Putamen (tissue), 1 donor: Measurements from ENCODE around the gene ASAP2.
"Not testable (repeated sequence)": the region's sequence is repeated elsewhere in the genome, so short reads cannot be mapped to it uniquely, and the experiment has no call there.

Experiments
- DNase-seq: peaks from one replicate; pipeline ENCODE4 v3.0.0-alpha.2; 2016; ENCODE audit warnings: low spot score

The ASAP2 gene

GRCh38 chr2:9251154-9252001, 44.8 kb downstream of the ASAP2 start:
- DNase-seq, result no peak

- DNase-seq, result no peak
These were observed 45.4 kb downstream of the ASAP2 start for GRCh38 chr2:9252002-9252357.

- no peak for DNase-seq
These were observed 48.8 kb downstream of the ASAP2 start for GRCh38 chr2:9255416-9255815.

GRCh38 chr2:9256147-9256546, 49.5 kb downstream of the ASAP2 start:
- DNase-seq, result peak; percentile 57

GRCh38 chr2:9256570-9257043, 50.0 kb downstream of the ASAP2 start:
- DNase-seq, result peak; percentile 53

GRCh38 chr2:9258501-9258900, 51.9 kb downstream of the ASAP2 start:
- no peak for DNase-seq

GRCh38 chr2:9258953-9259399, 52.4 kb downstream of the ASAP2 start:
- no peak for DNase-seq

- DNase-seq, result no peak
These were observed 53.9 kb downstream of the ASAP2 start for GRCh38 chr2:9260464-9260918.

GRCh38 chr2:9261231-9261883, 54.7 kb downstream of the ASAP2 start:
- no peak for DNase-seq

GRCh38 chr2:9262671-9263171, 56.1 kb downstream of the ASAP2 start:
- no peak for DNase-seq

- DNase-seq, result no peak
These were observed 56.8 kb downstream of the ASAP2 start for GRCh38 chr2:9263428-9263827.

- DNase-seq, result no peak
These were observed 57.7 kb downstream of the ASAP2 start for GRCh38 chr2:9264301-9264700.

- no peak for DNase-seq
These were observed 60.1 kb downstream of the ASAP2 start for GRCh38 chr2:9266711-9267110.

- not testable (repeated sequence) for DNase-seq
These were observed 60.7 kb downstream of the ASAP2 start for GRCh38 chr2:9267286-9267685.

GRCh38 chr2:9268301-9269080, 61.9 kb downstream of the ASAP2 start:
- DNase-seq, result no peak

- DNase-seq, result no peak
These were observed 62.7 kb downstream of the ASAP2 start for GRCh38 chr2:9269295-9269694.

GRCh38 chr2:9269695-9270360, 63.2 kb downstream of the ASAP2 start:
- DNase-seq, result no peak

GRCh38 chr2:9271091-9271490, 64.5 kb downstream of the ASAP2 start:
- no peak for DNase-seq

GRCh38 chr2:9271691-9272090, 65.1 kb downstream of the ASAP2 start:
- DNase-seq, result no peak

- no peak for DNase-seq
These were observed 67.0 kb downstream of the ASAP2 start for GRCh38 chr2:9273486-9274130.

GRCh38 chr2:9274701-9275343, 68.2 kb downstream of the ASAP2 start:
- no peak for DNase-seq
